Measurements from ENCODE around the gene WASF3. TPM values are rescaled to one million over a fixed set of nuclear protein-coding genes. Genes with fewer than 3 reads are reported as not detected.

WASF3 gene
- total RNA-seq, 3 donors from 2014 or later (not counting 1 experiment from before 2014, with no cell fraction given) = 0.61 TPM; not detected in 2

DNA sequence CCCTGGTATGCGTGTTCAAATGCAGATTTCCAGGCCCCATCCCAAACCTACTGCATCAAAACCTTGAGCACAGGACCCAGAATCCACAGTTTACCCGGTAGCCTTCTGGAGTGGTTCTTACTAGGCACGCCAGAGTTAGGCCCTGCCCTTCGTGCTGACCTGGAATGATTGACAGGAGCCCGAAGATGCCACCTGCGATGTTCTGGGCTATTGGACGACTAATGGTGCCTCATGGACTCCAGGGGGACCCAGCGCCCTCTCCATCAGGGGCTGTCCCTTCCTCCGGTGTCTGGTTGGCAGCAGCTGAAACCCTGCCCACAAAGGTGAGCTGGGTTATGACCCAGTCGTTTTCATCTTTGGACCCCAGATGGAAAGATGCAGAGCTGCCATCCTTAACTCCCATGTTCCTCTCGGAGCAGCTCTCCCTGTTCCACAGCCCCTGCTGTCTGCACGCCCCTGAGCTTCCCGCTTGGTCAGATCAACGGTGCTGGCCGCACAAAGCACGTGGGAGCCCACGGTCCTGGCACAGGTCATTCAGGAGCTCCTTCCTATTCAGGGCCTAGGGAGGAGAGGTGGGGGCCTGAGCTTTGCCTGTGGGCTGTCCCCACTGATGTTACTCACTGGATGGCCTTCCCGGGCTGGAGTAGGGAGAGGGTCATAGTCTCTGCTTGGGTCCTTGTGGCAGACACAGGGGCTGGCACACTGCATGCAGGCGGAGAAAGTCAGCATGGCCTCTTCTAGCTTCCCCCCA, 137.3 kb downstream of the WASF3 start:
- intact Hi-C loops (cut with micrococcal nuclease) = loop anchor here (5.0 kb wide), 1 partner anchor 1117 kb away; no protein-coding TSS in a partner anchor
- peaks cover 3% of the 10 kb centered on the region for H3K4me1 ChIP-seq (ENCODE audit: control insufficient read depth, insufficient read depth, low read length)
- H3K4me1 Mint-ChIP-seq = peaks cover 4 to 7% of the 10 kb centered on the region in 2 donors
- H3K9me3 Mint-ChIP-seq = peaks cover 4 to 11% of the 10 kb centered on the region in 2 donors
- no peaks in the 10 kb centered on the region for H3K27me3 ChIP-seq (ENCODE audit: control insufficient read depth, insufficient read depth, low read length)
- H3K27me3 Mint-ChIP-seq (ENCODE audit: low read depth in 2 of 2) = peaks cover 2 to 19% of the 10 kb centered on the region in 2 donors
- no peak overlapping the region for H3K27ac Mint-ChIP-seq
- WGBS (ENCODE audit: insufficient coverage) = 87% methylated on average over 19 of the region's 19 CpGs
- H3K36me3 Mint-ChIP-seq = no peaks in the 10 kb centered on the region
- no peak overlapping the region for H3K4me3 Mint-ChIP-seq
- no peaks in the 10 kb centered on the region for H3K36me3 ChIP-seq (ENCODE audit: control insufficient read depth, insufficient read depth, low read length)
- peaks cover 9% of the 10 kb centered on the region for H3K9me3 ChIP-seq (ENCODE audit: control insufficient read depth, insufficient read depth, low read length)
- H3K4me3 ChIP-seq (ENCODE audit: low read length) = no peak overlapping the region
- no peak overlapping the region for H3K27ac ChIP-seq (ENCODE audit: low read length)
- DNase-seq (no peak), ATAC-seq (no peak)
- TF ChIP-seq, protein P1, sequence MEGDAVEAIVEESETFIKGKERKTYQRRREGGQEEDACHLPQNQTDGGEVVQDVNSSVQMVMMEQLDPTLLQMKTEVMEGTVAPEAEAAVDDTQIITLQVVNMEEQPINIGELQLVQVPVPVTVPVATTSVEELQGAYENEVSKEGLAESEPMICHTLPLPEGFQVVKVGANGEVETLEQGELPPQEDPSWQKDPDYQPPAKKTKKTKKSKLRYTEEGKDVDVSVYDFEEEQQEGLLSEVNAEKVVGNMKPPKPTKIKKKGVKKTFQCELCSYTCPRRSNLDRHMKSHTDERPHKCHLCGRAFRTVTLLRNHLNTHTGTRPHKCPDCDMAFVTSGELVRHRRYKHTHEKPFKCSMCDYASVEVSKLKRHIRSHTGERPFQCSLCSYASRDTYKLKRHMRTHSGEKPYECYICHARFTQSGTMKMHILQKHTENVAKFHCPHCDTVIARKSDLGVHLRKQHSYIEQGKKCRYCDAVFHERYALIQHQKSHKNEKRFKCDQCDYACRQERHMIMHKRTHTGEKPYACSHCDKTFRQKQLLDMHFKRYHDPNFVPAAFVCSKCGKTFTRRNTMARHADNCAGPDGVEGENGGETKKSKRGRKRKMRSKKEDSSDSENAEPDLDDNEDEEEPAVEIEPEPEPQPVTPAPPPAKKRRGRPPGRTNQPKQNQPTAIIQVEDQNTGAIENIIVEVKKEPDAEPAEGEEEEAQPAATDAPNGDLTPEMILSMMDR (IDR thresholded peaks at IDR 0.05) = no peak

DNA sequence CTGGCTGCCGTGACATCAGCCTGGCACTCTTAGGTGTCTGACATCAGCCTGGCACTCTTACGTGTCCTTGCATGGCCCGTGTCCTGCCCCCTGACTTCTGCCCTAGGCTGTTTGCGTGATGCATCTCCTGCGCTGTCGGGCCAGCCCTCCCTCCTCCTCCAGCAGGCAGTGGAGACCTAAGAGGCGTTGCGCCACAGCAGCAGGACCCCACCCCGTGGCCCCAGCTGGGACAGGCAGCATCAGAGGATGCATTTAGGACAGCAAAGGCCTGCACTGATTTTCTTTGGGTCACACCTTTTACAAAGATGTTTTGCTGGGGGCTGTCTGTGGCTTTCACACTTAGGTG, 137.8 kb downstream of the WASF3 start:
- H3K9me3 Mint-ChIP-seq = peaks cover 2 to 8% of the 10 kb centered on the region in 2 donors

DNA sequence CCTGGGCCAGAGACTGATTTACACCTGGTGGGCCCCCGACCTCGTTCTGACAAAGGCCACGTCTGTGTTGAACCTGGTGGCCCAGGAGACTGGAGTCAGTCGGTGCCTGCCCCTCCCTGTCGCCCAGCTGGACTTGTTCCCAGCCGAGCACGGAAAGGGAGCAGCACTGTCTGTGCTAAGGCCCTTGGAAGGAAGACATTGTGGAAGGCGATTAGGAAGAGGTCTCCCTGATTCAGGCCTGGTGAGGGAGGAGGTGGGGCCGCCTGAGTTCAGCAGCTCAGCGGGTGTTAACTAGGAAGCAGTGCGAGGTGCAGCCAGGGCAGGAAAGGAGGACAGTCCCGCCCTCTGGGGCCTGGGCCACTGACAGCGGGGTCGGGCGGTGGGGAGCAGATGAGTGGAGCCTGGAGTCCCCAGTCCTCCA, 138.4 kb downstream of the WASF3 start:
- Mint-ChIP-seq H3K4me1 (peaks cover 4 to 7% of the 10 kb centered on the region in 2 donors), H3K9me3 (peaks cover 2 to 6% of the 10 kb centered on the region in 2 donors), H3K36me3 (no peaks in the 10 kb centered on the region), H3K4me3 (no peak overlapping the region), H3K27me3 (ENCODE audit: low read depth in 2 of 2) (peaks cover 0 to 17% of the 10 kb centered on the region in 2 donors), H3K27ac (no peak overlapping the region)
- Histone ChIP-seq H3K4me1 (ENCODE audit: control insufficient read depth, insufficient read depth, low read length) (peaks cover 3% of the 10 kb centered on the region), H3K27ac (ENCODE audit: low read length) (no peak overlapping the region), H3K36me3 (ENCODE audit: control insufficient read depth, insufficient read depth, low read length) (no peaks in the 10 kb centered on the region), H3K9me3 (ENCODE audit: control insufficient read depth, insufficient read depth, low read length) (peaks cover 3% of the 10 kb centered on the region), H3K4me3 (ENCODE audit: low read length) (no peak overlapping the region), H3K27me3 (ENCODE audit: control insufficient read depth, insufficient read depth, low read length) (no peaks in the 10 kb centered on the region)
- 75% methylated on average over 15 of the region's 15 CpGs for WGBS (ENCODE audit: insufficient coverage)
- TF ChIP-seq, protein P1 (IDR thresholded peaks at IDR 0.05) = no peak
- intact Hi-C loops (cut with micrococcal nuclease) = loop anchor here (5.0 kb wide), 1 partner anchor 1119 kb away; no protein-coding TSS in a partner anchor
- ATAC-seq (no peak), DNase-seq (no peak)

More for the DNA sequence above, 137.8 kb downstream of the WASF3 start:
- no peaks in the 10 kb centered on the region for H3K36me3 Mint-ChIP-seq
- H3K27me3 Mint-ChIP-seq (ENCODE audit: low read depth in 2 of 2) = peaks cover 0 to 17% of the 10 kb centered on the region in 2 donors
- H3K4me1 Mint-ChIP-seq = peaks cover 4 to 7% of the 10 kb centered on the region in 2 donors
- Histone ChIP-seq H3K27me3 (ENCODE audit: control insufficient read depth, insufficient read depth, low read length) (no peaks in the 10 kb centered on the region), H3K36me3 (ENCODE audit: control insufficient read depth, insufficient read depth, low read length) (no peaks in the 10 kb centered on the region), H3K4me1 (ENCODE audit: control insufficient read depth, insufficient read depth, low read length) (peaks cover 3% of the 10 kb centered on the region), H3K9me3 (ENCODE audit: control insufficient read depth, insufficient read depth, low read length) (peaks cover 4% of the 10 kb centered on the region), H3K27ac (ENCODE audit: low read length) (no peak overlapping the region), H3K4me3 (ENCODE audit: low read length) (no peak overlapping the region)
- TF ChIP-seq, protein P1 (IDR thresholded peaks at IDR 0.05) = no peak
- no peak overlapping the region for H3K27ac Mint-ChIP-seq
- ATAC-seq (no peak), DNase-seq (no peak)
- H3K4me3 Mint-ChIP-seq = no peak overlapping the region
- WGBS (ENCODE audit: insufficient coverage) = 84% methylated on average over 9 of the region's 9 CpGs
- intact Hi-C loops (cut with micrococcal nuclease) = loop anchor here (5.0 kb wide), 1 partner anchor 1118 kb away; no protein-coding TSS in a partner anchor

Measured in natural killer cell (primary cell).